ENCODE results near the gene RECQL.

RECQL gene

GRCh38 chr12:21526053-21526452 is 24.6 kb upstream of the RECQL start, which contains the start of gene SPX:
SPX (plus strand) TSS chr12:21526296; CDS start chr12:21526473, 177 bp downstream.
- intact Hi-C loops (cut with micrococcal nuclease), result no loop called here

GRCh38 chr12:21523148-21523547 is 21.7 kb upstream of the RECQL start:
- peaks cover 11% of the 10 kb centered on the region for H3K4me1 Mint-ChIP-seq (ENCODE audit: low read depth)
- H3K27ac Mint-ChIP-seq, result no peak overlapping the region
- H3K27me3 Mint-ChIP-seq, result peaks cover 30% of the 10 kb centered on the region
- H3K36me3 Mint-ChIP-seq (ENCODE audit: low read depth), result peaks cover 15% of the 10 kb centered on the region
- intact Hi-C loops (cut with micrococcal nuclease), result no loop called here
- no peak overlapping the region for H3K4me3 Mint-ChIP-seq
- peaks cover 9% of the 10 kb centered on the region for H3K9me3 Mint-ChIP-seq

More at GRCh38 chr12:21526053-21526452, 24.6 kb upstream of the RECQL start, which contains the start of gene SPX:
- peaks cover 47% of the 10 kb centered on the region for H3K27me3 Mint-ChIP-seq
- no peak within 1 kb of the TSS for H3K27ac Mint-ChIP-seq
- H3K9me3 Mint-ChIP-seq, result peaks cover 9% of the 10 kb centered on the region
- no peak within 1 kb of the TSS for H3K4me3 Mint-ChIP-seq
- H3K4me1 Mint-ChIP-seq (ENCODE audit: low read depth), result peaks cover 11% of the 10 kb centered on the region
- no peaks in the 10 kb centered on the region for H3K36me3 Mint-ChIP-seq (ENCODE audit: low read depth)

- Mint-ChIP-seq H3K4me3 (no peak overlapping the region), H3K27me3 (peaks cover 16% of the 10 kb centered on the region), H3K36me3 (ENCODE audit: low read depth) (peaks cover 23% of the 10 kb centered on the region), H3K27ac (no peak overlapping the region), H3K9me3 (peaks cover 9% of the 10 kb centered on the region), H3K4me1 (ENCODE audit: low read depth) (no peaks in the 10 kb centered on the region)
- intact Hi-C loops (cut with micrococcal nuclease), result no loop called here
Observed at GRCh38 chr12:21521541-21521940, 20.1 kb upstream of the RECQL start.

- Mint-ChIP-seq H3K9me3 (no peaks in the 10 kb centered on the region), H3K4me3 (no peak overlapping the region), H3K27me3 (peaks cover under 1% of the 10 kb centered on the region), H3K36me3 (ENCODE audit: low read depth) (peaks cover 42% of the 10 kb centered on the region), H3K27ac (no peak overlapping the region), H3K4me1 (ENCODE audit: low read depth) (no peaks in the 10 kb centered on the region)
- intact Hi-C loops (cut with micrococcal nuclease), result no loop called here
Observed at GRCh38 chr12:21518451-21518850, 17.0 kb upstream of the RECQL start.

- intact Hi-C loops (cut with micrococcal nuclease), result no loop called here
- H3K4me1 Mint-ChIP-seq (ENCODE audit: low read depth), result no peaks in the 10 kb centered on the region
- H3K4me3 Mint-ChIP-seq, result no peak overlapping the region
- H3K27ac Mint-ChIP-seq, result no peak overlapping the region
- H3K9me3 Mint-ChIP-seq, result no peaks in the 10 kb centered on the region
- H3K27me3 Mint-ChIP-seq, result no peaks in the 10 kb centered on the region
- peaks cover 59% of the 10 kb centered on the region for H3K36me3 Mint-ChIP-seq (ENCODE audit: low read depth)
Observed at GRCh38 chr12:21516281-21516680, 14.8 kb upstream of the RECQL start.

- no peaks in the 10 kb centered on the region for H3K27me3 Mint-ChIP-seq
- no peak overlapping the region for H3K27ac Mint-ChIP-seq
- peaks cover 6% of the 10 kb centered on the region for H3K4me1 Mint-ChIP-seq (ENCODE audit: low read depth)
- H3K4me3 Mint-ChIP-seq, result no peak overlapping the region
- intact Hi-C loops (cut with micrococcal nuclease), result no loop called here
- peaks cover 67% of the 10 kb centered on the region for H3K36me3 Mint-ChIP-seq (ENCODE audit: low read depth)
- H3K9me3 Mint-ChIP-seq, result no peaks in the 10 kb centered on the region
Observed at GRCh38 chr12:21509768-21510167, 8.3 kb upstream of the RECQL start.

GRCh38 chr12:21507849-21508248 is 6.4 kb upstream of the RECQL start:
- H3K4me1 Mint-ChIP-seq (ENCODE audit: low read depth), result peaks cover 21% of the 10 kb centered on the region
- H3K36me3 Mint-ChIP-seq (ENCODE audit: low read depth), result peaks cover 52% of the 10 kb centered on the region
- H3K27me3 Mint-ChIP-seq, result no peaks in the 10 kb centered on the region
- intact Hi-C loops (cut with micrococcal nuclease), result no loop called here
- H3K9me3 Mint-ChIP-seq, result no peaks in the 10 kb centered on the region
- H3K4me3 Mint-ChIP-seq, result no peak overlapping the region
- H3K27ac Mint-ChIP-seq, result no peak overlapping the region

GRCh38 chr12:21505888-21506287 is 4.5 kb upstream of the RECQL start:
- intact Hi-C loops (cut with micrococcal nuclease), result no loop called here
- no peaks in the 10 kb centered on the region for H3K27me3 Mint-ChIP-seq
- H3K9me3 Mint-ChIP-seq, result no peaks in the 10 kb centered on the region
- peaks cover 39% of the 10 kb centered on the region for H3K36me3 Mint-ChIP-seq (ENCODE audit: low read depth)
- H3K4me3 Mint-ChIP-seq, result no peak overlapping the region
- H3K27ac Mint-ChIP-seq, result no peak overlapping the region
- peaks cover 26% of the 10 kb centered on the region for H3K4me1 Mint-ChIP-seq (ENCODE audit: low read depth)

- H3K9me3 Mint-ChIP-seq, result no peaks in the 10 kb centered on the region
- H3K4me1 Mint-ChIP-seq (ENCODE audit: low read depth), result peaks cover 28% of the 10 kb centered on the region
- H3K4me3 Mint-ChIP-seq, result no peak overlapping the region
- no peak overlapping the region for H3K27ac Mint-ChIP-seq
- H3K27me3 Mint-ChIP-seq, result no peaks in the 10 kb centered on the region
- intact Hi-C loops (cut with micrococcal nuclease), result loop anchor here (5.0 kb wide), 3 partner anchors 154 to 544 kb away; partner anchors contain the start of genes CMAS and LDHB
- H3K36me3 Mint-ChIP-seq (ENCODE audit: low read depth), result peaks cover 24% of the 10 kb centered on the region
Observed at GRCh38 chr12:21502872-21503271, 1.4 kb upstream of the RECQL start.

GRCh38 chr12:21502164-21502496 is 695 bp upstream of the RECQL start:
- no peak overlapping the region for H3K27ac Mint-ChIP-seq
- H3K9me3 Mint-ChIP-seq, result no peaks in the 10 kb centered on the region
- peaks cover 28% of the 10 kb centered on the region for H3K4me1 Mint-ChIP-seq (ENCODE audit: low read depth)
- H3K4me3 Mint-ChIP-seq, result no peak overlapping the region
- no peaks in the 10 kb centered on the region for H3K27me3 Mint-ChIP-seq
- intact Hi-C loops (cut with micrococcal nuclease), result loop anchor here (5.0 kb wide), 3 partner anchors 155 to 545 kb away; partner anchors contain the start of genes CMAS and LDHB
- H3K36me3 Mint-ChIP-seq (ENCODE audit: low read depth), result peaks cover 24% of the 10 kb centered on the region

- Mint-ChIP-seq H3K27me3 (no peaks in the 10 kb centered on the region), H3K9me3 (no peaks in the 10 kb centered on the region), H3K4me3 (no peak overlapping the region), H3K36me3 (ENCODE audit: low read depth) (peaks cover 35% of the 10 kb centered on the region), H3K4me1 (ENCODE audit: low read depth) (peaks cover 28% of the 10 kb centered on the region), H3K27ac (no peak overlapping the region)
- intact Hi-C loops (cut with micrococcal nuclease), result loop anchor here (1.0 to 5.0 kb wide), 4 partner anchors 64 to 546 kb away; partner anchors contain the start of genes CMAS, LDHB and PYROXD1
Observed at GRCh38 chr12:21500786-21501257, 613 bp downstream of the RECQL start.

- intact Hi-C loops (cut with micrococcal nuclease), result loop anchor here (5.0 kb wide), 4 partner anchors 37 to 548 kb away; partner anchors contain the start of genes CMAS and LDHB
- peaks cover 45% of the 10 kb centered on the region for H3K36me3 Mint-ChIP-seq (ENCODE audit: low read depth)
- no peaks in the 10 kb centered on the region for H3K27me3 Mint-ChIP-seq
- no peak overlapping the region for H3K4me3 Mint-ChIP-seq
- no peaks in the 10 kb centered on the region for H3K9me3 Mint-ChIP-seq
- peaks cover 28% of the 10 kb centered on the region for H3K4me1 Mint-ChIP-seq (ENCODE audit: low read depth)
- H3K27ac Mint-ChIP-seq, result no peak overlapping the region
Observed at GRCh38 chr12:21499765-21500164, 1.7 kb downstream of the RECQL start.

- Mint-ChIP-seq H3K4me3 (no peak overlapping the region), H3K36me3 (ENCODE audit: low read depth) (peaks cover 49% of the 10 kb centered on the region), H3K27me3 (no peaks in the 10 kb centered on the region), H3K4me1 (ENCODE audit: low read depth) (peaks cover 14% of the 10 kb centered on the region), H3K27ac (no peak overlapping the region), H3K9me3 (no peaks in the 10 kb centered on the region)
- intact Hi-C loops (cut with micrococcal nuclease), result loop anchor here (5.0 kb wide), 1 partner anchor 44 kb away; no protein-coding TSS in a partner anchor
Observed at GRCh38 chr12:21485998-21486397, 15.4 kb downstream of the RECQL start.

- Mint-ChIP-seq H3K9me3 (no peaks in the 10 kb centered on the region), H3K4me1 (ENCODE audit: low read depth) (peaks cover 11% of the 10 kb centered on the region), H3K27ac (no peak overlapping the region), H3K27me3 (no peaks in the 10 kb centered on the region), H3K36me3 (ENCODE audit: low read depth) (peaks cover 24% of the 10 kb centered on the region), H3K4me3 (no peak overlapping the region)
- intact Hi-C loops (cut with micrococcal nuclease), result no loop called here
Observed at GRCh38 chr12:21483531-21483930, 17.9 kb downstream of the RECQL start.
